ENCODE measurements around the gene RAD51B. TPM values are rescaled to one million over a fixed set of nuclear protein-coding genes. Genes with fewer than 3 reads are reported as not detected.
A peak's percentile ranks its signal among the peaks of the same experiment; 100 is the strongest.

The RAD51B gene
- total and polyA plus RNA-seq, 9 of the 15 experiments (the other 6 are each of a cell fraction or from before 2014, with no cell fraction given), result 8.5 to 17.3 (median 11.3) TPM

GRCh38 chr14:68602507-68602906 is 782.9 kb downstream of the RAD51B start:
- H4K20me1 ChIP-seq (replicated peaks; ENCODE audit: control insufficient read depth, insufficient read depth, low read length), result no peaks in the 10 kb centered on the region
- no peak overlapping the region for H3K27ac ChIP-seq (ENCODE audit: extremely low read depth, low read depth, low read length)
- H3K9ac ChIP-seq (ENCODE audit: insufficient read depth in 1 of 2, low read depth in 2 of 2, low read length in 2 of 2), result no peak overlapping the region
- 23% methylated on average over 5 of the region's 5 CpGs for WGBS (ENCODE audit: insufficient coverage, low coverage, missing lambda C conversion rate)
- no peaks in the 10 kb centered on the region; a peak in 1 of 5 replicates for H3K4me1 ChIP-seq (replicated peaks in 1 of 2; ENCODE audit: control insufficient read depth in 2 of 2, insufficient read depth in 2 of 2, low read length in 2 of 2)
- POLR2A ChIA-PET, result no interaction called here
- no peak overlapping the region for H3K4me2 ChIP-seq (ENCODE audit: insufficient read depth, low read length)
- H3K36me3 ChIP-seq (ENCODE audit: control insufficient read depth, insufficient read depth, low read length), result no peaks in the 10 kb centered on the region
- no peaks in the 10 kb centered on the region for H3K9me3 ChIP-seq (replicated peaks; ENCODE audit: control insufficient read depth, insufficient read depth, low read depth, low read length)
- no peaks in the 10 kb centered on the region for H3K79me2 ChIP-seq (ENCODE audit: control insufficient read depth, insufficient read depth, low read length)
- no peak overlapping the region for H2AFZ ChIP-seq (ENCODE audit: low read depth, low read length)
- DNase-seq (ENCODE audit: extremely low read depth in 1 of 4, low spot score in 3 of 4) (no peak), ATAC-seq (no peak), FAIRE-seq (no peak)
- BruUV-seq (replicated peaks), result no TSS peak
- H3K9me1 ChIP-seq (ENCODE audit: control insufficient read depth, insufficient read depth, low read length), result no peaks in the 10 kb centered on the region
- TF ChIP-seq NR2F6 (CRISPR knock-in tag; IDR thresholded peaks at IDR 0.05) (no peak), SIRT6 (IDR thresholded peaks at IDR 0.05; ENCODE audit: low read depth, low read length) (no peak), ZNF134 (CRISPR knock-in tag; conservative IDR thresholded peaks at IDR 0.05) (peak; percentile 69)
- H3K4me3 ChIP-seq, result no peak overlapping the region
- CTCF ChIA-PET (ENCODE audit: low intra/inter-chr PET ratio), result no interaction called here
- no peaks in the 10 kb centered on the region for H3K27me3 ChIP-seq (ENCODE audit: control insufficient read depth in 2 of 2, insufficient read depth in 2 of 2, low read length in 2 of 2)
- intact Hi-C loops (cut with micrococcal nuclease), result no loop called here
- in situ Hi-C loops (cut with MboI), result no loop called here

GRCh38 chr14:68603533-68604360 is 784.2 kb downstream of the RAD51B start:
- in situ Hi-C loops (cut with MboI), result no loop called here
- no TSS peak for BruUV-seq (replicated peaks)
- no peaks in the 10 kb centered on the region; a peak in 1 of 5 replicates for H3K4me1 ChIP-seq (replicated peaks in 1 of 2; ENCODE audit: control insufficient read depth in 2 of 2, insufficient read depth in 2 of 2, low read length in 2 of 2)
- no peak overlapping the region for H3K27ac ChIP-seq (ENCODE audit: extremely low read depth, low read depth, low read length)
- no peak overlapping the region for H3K9ac ChIP-seq (ENCODE audit: insufficient read depth in 1 of 2, low read depth in 2 of 2, low read length in 2 of 2)
- WGBS (ENCODE audit: insufficient coverage, low coverage, missing lambda C conversion rate), result 74% methylated on average over 18 of the region's 25 CpGs
- no peak for TF ChIP-seq KLF1 (tag; IDR thresholded peaks at IDR 0.05)
- no peak for TF ChIP-seq ZNF586 (CRISPR knock-in tag; conservative IDR thresholded peaks at IDR 0.05)
- TF ChIP-seq SOX6 (IDR thresholded peaks at IDR 0.05), result no peak
- TF ChIP-seq THRA (IDR thresholded peaks at IDR 0.05), result no peak
- TF ChIP-seq RAD51 (IDR thresholded peaks at IDR 0.05; ENCODE audit: borderline replicate concordance, low read depth), result no peak
- TF ChIP-seq STAT5A (IDR thresholded peaks at IDR 0.05; ENCODE audit: borderline replicate concordance, low read length), result no peak
- TF ChIP-seq ZBTB8A (IDR thresholded peaks at IDR 0.05; ENCODE audit: partially characterized antibody), result no peak
- TF ChIP-seq NR0B1 (IDR thresholded peaks at IDR 0.05; ENCODE audit: partially characterized antibody), result no peak
- TF ChIP-seq CXXC5 (CRISPR knock-in tag; IDR thresholded peaks at IDR 0.05), result no peak
- no peak for TF ChIP-seq IRF2 (CRISPR knock-in tag; IDR thresholded peaks at IDR 0.05)
- ChIA-PET CTCF (ENCODE audit: low intra/inter-chr PET ratio) (no interaction called here), POLR2A (no interaction called here)
- no peak overlapping the region for H2AFZ ChIP-seq (ENCODE audit: low read depth, low read length)
- H3K27me3 ChIP-seq (ENCODE audit: control insufficient read depth in 2 of 2, insufficient read depth in 2 of 2, low read length in 2 of 2), result no peaks in the 10 kb centered on the region
- H3K9me1 ChIP-seq (ENCODE audit: control insufficient read depth, insufficient read depth, low read length), result no peaks in the 10 kb centered on the region
- no peaks in the 10 kb centered on the region for H3K36me3 ChIP-seq (ENCODE audit: control insufficient read depth, insufficient read depth, low read length)
- no peak overlapping the region for H3K4me2 ChIP-seq (ENCODE audit: insufficient read depth, low read length)
- H3K79me2 ChIP-seq (ENCODE audit: control insufficient read depth, insufficient read depth, low read length), result no peaks in the 10 kb centered on the region
- ATAC-seq, result no peak
- no peak for DNase-seq (ENCODE audit: extremely low read depth in 1 of 4, low spot score in 3 of 4)
- H3K9me3 ChIP-seq (replicated peaks; ENCODE audit: control insufficient read depth, insufficient read depth, low read depth, low read length), result no peaks in the 10 kb centered on the region
- H3K4me3 ChIP-seq, result no peak overlapping the region
- no peak for FAIRE-seq
- no peaks in the 10 kb centered on the region for H4K20me1 ChIP-seq (replicated peaks; ENCODE audit: control insufficient read depth, insufficient read depth, low read length)
- intact Hi-C loops (cut with micrococcal nuclease), result no loop called here

All from K562 (cell line).